Right ventricle myocardium superior (tissue), 1 donor: Measurements from ENCODE around the gene SCARB1. TPM values are rescaled to one million over a fixed set of nuclear protein-coding genes. Genes with fewer than 3 reads are reported as not detected.

Source experiments
- ATAC-seq: fragments of 200-7000 bp; cut with Tn5 transposase; one replicate; pipeline ENCODE4 v1.9.1; 2020; ENCODE audit warnings: mild to moderate bottlenecking; ENCODE audit not compliant: poor library complexity
- DNase-seq: peaks from one replicate; pipeline ENCODE4 v3.0.0-alpha.2; 2020
- intact Hi-C: fragments of 100-400 bp; cut with DNase I; formaldehyde crosslinking; loops from one replicate; pipeline ENCODE4 v1.11.2; 2022
- total RNA-seq: library from RNA; stranded (reverse); fragmentation: NEBNext Ultra II Directional; extraction: Animal tissue kit (Norgen Biotek cat#: 25700); gene quantifications from one replicate; pipeline ENCODE4 v1.2.1, GENCODE V29; 2021
- donor health status: DM: no; HTN: yes; CAD: no; lungs with severe emphysema.

Gene SCARB1
- total RNA-seq, 1 donor from 2014 or later, result 12.7 TPM

GRCh38 chr12:124770728-124771127 lies 92.9 kb downstream of the SCARB1 start:
- DNase-seq (no peak), ATAC-seq (no peak)
- intact Hi-C loops, result loop anchor here (5.0 kb wide), 1 partner anchor 718 kb away; no protein-coding TSS in a partner anchor

- no peak for DNase-seq
- no peak for ATAC-seq
- intact Hi-C loops, result loop anchor here (5.0 to 10.0 kb wide), 3 partner anchors 203 to 718 kb away; partner anchors contain the start of gene NCOR2
These were observed 93.7 kb downstream of the SCARB1 start for GRCh38 chr12:124769881-124770512.

- intact Hi-C loops, result loop anchor here (5.0 to 10.0 kb wide), 2 partner anchors 202 to 384 kb away; partner anchors contain the start of gene NCOR2
- ATAC-seq, result no peak
These were observed 94.5 kb downstream of the SCARB1 start for GRCh38 chr12:124769163-124769530.

GRCh38 chr12:124768452-124769162 lies 95.1 kb downstream of the SCARB1 start:
- ATAC-seq (no peak), DNase-seq (no peak)
- intact Hi-C loops, result loop anchor here (5.0 to 10.0 kb wide), 2 partner anchors 201 to 384 kb away; partner anchors contain the start of gene NCOR2

More at GRCh38 chr12:124769163-124769530, 94.5 kb downstream of the SCARB1 start:
- DNase-seq, result no peak

- intact Hi-C loops, result loop anchor here (2.0 to 10.0 kb wide), 3 partner anchors 200 to 730 kb away; partner anchors contain the start of gene NCOR2
- DNase-seq, result peak; percentile 90
- ATAC-seq, result peak; percentile 81
These were observed 96.4 kb downstream of the SCARB1 start for GRCh38 chr12:124767066-124767821.

GRCh38 chr12:124766727-124767065 lies 97.0 kb downstream of the SCARB1 start:
- DNase-seq, result no peak
- no peak for ATAC-seq
- intact Hi-C loops, result loop anchor here (2.0 to 10.0 kb wide), 3 partner anchors 199 to 730 kb away; partner anchors contain the start of gene NCOR2

- DNase-seq (no peak), ATAC-seq (peak; percentile 76)
- intact Hi-C loops, result loop anchor here (2.0 to 10.0 kb wide), 3 partner anchors 199 to 729 kb away; partner anchors contain the start of gene NCOR2
These were observed 97.8 kb downstream of the SCARB1 start for GRCh38 chr12:124765581-124766489.

- ATAC-seq, result peak; percentile 39
- intact Hi-C loops, result loop anchor here (5.0 to 10.0 kb wide), 2 partner anchors 198 to 380 kb away; partner anchors contain the start of gene NCOR2
- no peak for DNase-seq
These were observed 98.6 kb downstream of the SCARB1 start for GRCh38 chr12:124764870-124765580.

GRCh38 chr12:124764451-124764850 lies 99.2 kb downstream of the SCARB1 start:
- intact Hi-C loops, result loop anchor here (10.0 kb wide), 1 partner anchor 380 kb away; no protein-coding TSS in a partner anchor
- DNase-seq, result peak; percentile 77

GRCh38 chr12:124763594-124763979 lies 100.1 kb downstream of the SCARB1 start:
- intact Hi-C loops, result loop anchor here (10.0 kb wide), 1 partner anchor 379 kb away; no protein-coding TSS in a partner anchor
- DNase-seq (no peak), ATAC-seq (no peak)

More at GRCh38 chr12:124764451-124764850, 99.2 kb downstream of the SCARB1 start:
- no peak for ATAC-seq

- DNase-seq (no peak), ATAC-seq (no peak)
These were observed 100.7 kb downstream of the SCARB1 start for GRCh38 chr12:124762791-124763593.

GRCh38 chr12:124762384-124762783 lies 101.3 kb downstream of the SCARB1 start:
- DNase-seq, result no peak
- no peak for ATAC-seq
- intact Hi-C loops, result loop anchor here (10.0 kb wide), 1 partner anchor 378 kb away; no protein-coding TSS in a partner anchor

More at GRCh38 chr12:124762791-124763593, 100.7 kb downstream of the SCARB1 start:
- intact Hi-C loops, result loop anchor here (10.0 kb wide), 1 partner anchor 378 kb away; no protein-coding TSS in a partner anchor

GRCh38 chr12:124761871-124762270 lies 101.8 kb downstream of the SCARB1 start:
- intact Hi-C loops, result loop anchor here (10.0 kb wide), 1 partner anchor 377 kb away; no protein-coding TSS in a partner anchor
- ATAC-seq (peak; percentile 42), DNase-seq (no peak)

- ATAC-seq (no peak), DNase-seq (no peak)
- intact Hi-C loops, result loop anchor here (10.0 kb wide), 1 partner anchor 376 kb away; no protein-coding TSS in a partner anchor
These were observed 102.6 kb downstream of the SCARB1 start for GRCh38 chr12:124761056-124761455.

GRCh38 chr12:124760560-124760959 lies 103.1 kb downstream of the SCARB1 start:
- intact Hi-C loops, result loop anchor here (10.0 kb wide), 1 partner anchor 376 kb away; no protein-coding TSS in a partner anchor
- DNase-seq (no peak), ATAC-seq (no peak)
